Hematopoietic multipotent progenitor cell treated with erythropoietin and hydrocortisone succinate and interleukin-3 and kit ligand, for 8 days (in vitro differentiated cells): ENCODE measurements around the gene MLC1.

ENCODE experiments used
- DNase-seq: peaks from one replicate; pipeline ENCODE4 v3.0.0-alpha.2; 2015

Gene MLC1

GRCh38 chr22:50074551-50075530 lies 10.4 kb downstream of the MLC1 start:
- DNase-seq: peak; percentile 14

DNA sequence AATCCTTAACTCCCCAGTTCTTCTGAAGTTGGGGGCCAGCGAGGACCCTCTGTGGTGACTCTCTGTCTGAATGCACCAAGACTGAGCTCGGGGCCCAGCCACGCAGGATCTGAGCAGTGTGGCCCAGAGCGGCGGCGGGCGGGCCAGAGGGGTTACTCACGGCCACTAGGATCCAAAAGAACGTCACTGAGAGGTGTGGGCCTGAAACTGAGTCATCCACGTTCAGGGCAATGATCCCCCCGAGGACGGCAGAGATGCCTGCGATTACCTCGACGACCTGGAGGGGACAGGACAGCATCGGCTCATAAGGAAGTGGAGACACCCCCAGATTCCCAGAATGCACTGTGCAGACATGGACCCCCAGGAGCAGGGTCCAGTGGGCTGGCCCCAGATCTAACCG lies 11.2 kb downstream of the MLC1 start:
- no peak for DNase-seq

- no peak for DNase-seq
Observed at GRCh38 chr22:50072714-50073538, 12.3 kb downstream of the MLC1 start.

DNA sequence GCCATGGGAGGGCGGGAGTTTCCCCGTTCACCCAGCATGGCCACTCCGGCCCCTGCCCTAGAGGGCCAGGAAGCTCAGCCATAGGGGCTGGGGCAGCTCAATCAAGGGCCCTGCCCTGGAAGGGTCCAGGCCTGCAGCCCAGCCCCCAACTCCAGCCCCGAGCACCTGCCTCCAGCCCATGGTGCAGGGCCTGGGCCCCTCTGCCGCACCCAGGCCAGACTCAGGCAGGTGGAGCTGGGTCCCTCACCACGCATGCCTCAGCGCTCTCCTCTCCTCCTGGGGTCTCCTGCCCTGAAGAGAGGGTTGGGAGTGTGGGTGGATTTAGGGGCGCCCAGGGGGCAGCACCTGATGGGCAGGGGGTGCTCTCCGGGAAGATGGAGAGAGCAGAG lies 13.1 kb downstream of the MLC1 start:
- no peak for DNase-seq

- no peak for DNase-seq
Observed at GRCh38 chr22:50071432-50072166, 13.6 kb downstream of the MLC1 start.

GRCh38 chr22:50070366-50070765 lies 14.9 kb downstream of the MLC1 start:
- DNase-seq: no peak

DNA sequence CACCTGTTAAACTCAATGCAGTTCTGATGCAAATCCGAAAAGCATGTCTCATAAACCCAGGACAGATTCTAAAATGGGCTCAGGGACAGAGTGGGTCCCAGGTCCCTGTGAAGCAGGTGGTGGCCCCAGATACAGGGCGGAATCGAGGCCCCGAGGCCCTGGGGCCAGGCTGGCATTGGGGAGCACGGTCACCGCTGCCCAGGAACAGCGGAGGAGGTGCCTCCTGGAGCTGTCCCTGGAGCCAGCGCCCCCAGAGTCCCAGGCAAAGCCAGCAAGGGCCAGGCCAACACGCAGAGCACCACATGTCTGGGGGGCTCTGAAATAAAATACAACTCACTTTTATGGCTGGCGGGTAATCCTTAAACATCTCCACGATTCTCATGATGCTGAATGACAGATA lies 17.1 kb downstream of the MLC1 start:
- DNase-seq: no peak

- DNase-seq: no peak
Observed at GRCh38 chr22:50067244-50067643, 18.0 kb downstream of the MLC1 start.

- no peak for DNase-seq
Observed at GRCh38 chr22:50064453-50064852, 20.8 kb downstream of the MLC1 start.

DNA sequence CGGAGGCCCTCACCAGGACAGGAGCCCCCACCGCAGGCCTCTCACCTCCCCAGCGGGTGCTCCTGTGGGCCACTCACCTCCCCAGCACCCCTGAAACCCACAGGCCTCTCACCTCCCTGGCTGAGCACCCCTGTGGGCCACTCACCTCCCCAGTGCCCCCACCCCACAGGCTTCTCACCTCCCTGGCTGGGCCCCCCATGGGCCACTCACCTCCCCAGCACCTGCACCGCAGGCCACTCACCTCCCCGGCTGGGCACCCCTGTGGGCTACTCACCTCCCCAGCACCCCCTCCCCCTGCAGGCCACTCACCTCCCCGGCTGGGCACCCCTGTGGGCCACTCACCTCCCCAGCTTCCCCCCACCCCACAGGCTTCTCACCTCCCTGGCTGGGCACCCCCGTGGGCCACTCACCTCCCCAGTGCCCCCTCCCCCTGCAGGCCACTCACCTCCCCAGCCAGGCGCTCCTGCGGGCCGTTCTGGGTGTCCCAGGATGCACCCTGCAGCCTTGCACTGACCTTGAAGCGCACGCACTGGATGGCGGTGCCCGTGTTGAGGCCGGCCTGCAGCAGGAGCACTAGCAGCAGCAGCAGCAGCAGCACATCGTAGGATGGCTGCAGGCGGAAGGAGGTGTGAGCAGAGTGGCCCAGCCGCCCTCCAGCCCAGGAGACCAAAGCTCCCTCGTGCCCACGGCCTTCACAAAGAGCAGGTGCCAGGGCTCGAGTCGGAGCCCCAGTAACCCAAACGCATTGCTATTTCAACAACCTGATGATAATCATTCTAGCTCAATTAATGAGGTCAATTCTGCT lies 21.4 kb downstream of the MLC1 start:
- no peak for DNase-seq

- no peak for DNase-seq
Observed at GRCh38 chr22:50062509-50063135, 22.6 kb downstream of the MLC1 start.

DNA sequence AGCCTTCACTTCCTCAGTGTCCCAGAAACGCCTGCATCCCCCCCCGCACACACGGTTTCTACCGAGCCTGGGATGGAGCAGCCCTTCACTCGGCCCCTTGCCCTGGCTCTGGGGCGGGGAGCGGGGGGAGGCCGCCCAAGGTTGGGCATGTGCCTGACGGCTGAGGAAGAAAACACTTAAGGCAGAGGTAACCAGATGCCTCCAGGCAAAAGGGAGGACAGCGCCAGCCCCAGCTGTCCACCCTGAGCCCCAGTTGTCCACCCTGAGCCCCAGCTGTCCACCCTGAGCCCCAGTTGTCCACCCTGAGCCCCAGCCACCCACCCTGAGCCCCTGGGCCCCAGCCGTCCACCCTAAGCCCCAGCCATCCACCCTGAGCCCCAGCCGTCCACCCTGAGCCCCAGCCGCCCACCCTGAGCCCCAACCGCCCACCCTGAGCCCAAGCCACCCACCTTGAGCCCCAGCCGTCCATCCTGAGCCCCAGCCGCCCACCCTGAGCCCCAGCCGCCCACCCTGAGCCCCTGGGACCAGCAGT lies 23.3 kb downstream of the MLC1 start:
- peak; percentile 33 for DNase-seq

GRCh38 chr22:50061141-50061823 lies 23.9 kb downstream of the MLC1 start:
- no peak for DNase-seq

DNA sequence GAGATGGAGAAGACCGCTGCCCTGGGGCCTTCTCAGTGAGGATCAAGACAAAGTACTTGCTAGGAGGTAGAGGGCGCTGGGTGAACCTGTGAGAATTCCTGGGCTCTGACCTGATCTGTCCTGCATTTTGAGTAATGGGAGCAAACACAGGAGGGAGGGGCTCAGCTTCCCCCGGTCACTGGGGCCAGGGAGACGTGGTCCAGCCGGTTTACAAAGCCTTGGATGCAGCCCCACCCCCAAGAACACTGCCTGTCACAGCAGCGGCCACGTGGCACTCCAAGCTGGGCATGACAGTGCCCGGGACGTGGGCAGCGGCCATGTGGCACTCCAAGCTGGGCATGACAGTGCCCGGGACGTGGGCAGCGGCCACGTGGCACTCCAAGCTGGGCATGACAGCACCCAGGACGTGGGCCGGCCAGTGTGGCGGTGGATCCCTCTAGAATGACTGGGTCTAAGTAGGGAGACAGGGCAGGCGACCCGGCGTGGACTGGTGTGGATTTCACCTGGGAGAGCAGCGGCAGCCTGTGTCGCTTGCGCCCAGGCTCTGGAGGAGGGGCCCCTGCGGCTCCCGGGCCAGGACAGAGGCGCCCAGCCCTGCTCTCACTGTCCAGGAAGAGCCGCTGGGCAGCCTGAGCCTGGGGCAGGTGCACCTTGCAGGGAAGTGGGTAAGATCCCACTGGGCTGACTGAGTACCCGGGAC lies 24.6 kb downstream of the MLC1 start:
- no peak for DNase-seq

DNA sequence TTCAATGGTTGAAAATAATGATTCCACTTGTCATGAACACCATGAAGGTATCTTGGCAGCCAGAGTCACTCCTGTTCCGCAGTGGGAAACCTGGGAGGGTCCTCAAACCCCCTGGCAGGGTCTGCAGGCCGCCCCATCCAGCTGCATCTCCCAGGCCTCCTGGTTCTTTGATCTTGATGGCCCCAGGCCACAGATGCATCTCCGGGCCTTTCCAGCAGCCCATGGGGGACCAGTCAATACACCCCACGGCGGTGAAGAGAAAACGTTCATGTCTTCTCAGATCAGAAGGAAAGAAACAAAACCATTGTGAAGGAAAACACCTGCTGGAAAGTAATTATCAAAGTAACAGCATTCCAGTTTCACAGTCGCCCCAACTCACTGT lies 25.4 kb downstream of the MLC1 start:
- no peak for DNase-seq

GRCh38 chr22:50058906-50059880 lies 26.0 kb downstream of the MLC1 start:
- DNase-seq: peak; percentile 7

DNA sequence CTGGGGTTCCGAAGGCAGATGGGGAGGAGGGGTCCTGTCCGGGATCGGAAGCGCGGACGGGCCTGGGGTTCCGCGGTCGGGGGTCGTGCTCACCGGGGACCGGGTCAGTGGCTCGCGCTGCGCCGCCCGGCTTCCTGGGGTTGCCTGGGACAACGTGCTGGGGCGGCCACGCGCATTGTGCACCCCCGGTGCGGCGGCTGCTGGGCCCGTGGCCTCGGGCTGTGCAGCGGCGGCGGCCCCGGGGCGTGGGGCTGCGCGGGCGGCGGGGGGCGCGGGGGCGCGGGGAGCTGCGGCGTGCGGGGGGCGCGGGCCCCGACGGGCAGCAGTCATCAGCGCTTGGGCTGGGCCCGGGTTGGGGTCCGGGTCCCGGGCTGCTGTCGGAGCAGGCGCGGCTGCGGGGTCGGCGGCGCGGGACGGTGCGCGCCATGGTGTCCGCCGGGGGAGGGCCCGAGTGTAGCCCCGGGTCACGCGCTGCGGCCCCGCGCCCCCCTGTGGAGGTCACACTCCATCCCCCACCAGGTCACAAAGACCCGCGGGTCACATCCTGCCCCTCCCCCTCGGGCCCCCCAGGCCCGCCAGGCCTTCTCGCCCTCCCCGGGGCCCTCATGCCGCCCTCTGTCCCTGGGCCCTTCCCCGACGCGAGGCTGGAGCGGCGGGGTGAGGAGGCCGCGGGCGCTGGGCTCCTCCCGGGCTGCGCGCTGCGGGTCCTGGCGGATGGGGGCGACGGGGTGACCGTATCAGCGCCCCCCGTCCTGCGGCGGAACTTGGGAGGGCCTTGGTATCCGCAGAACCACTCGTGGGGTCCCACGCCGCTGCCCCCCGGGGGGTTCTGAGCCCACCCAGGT lies 26.9 kb downstream of the MLC1 start, which contains the start of gene TTLL8:
TTLL8 (minus strand) TSS at position 238 of the 845 bp plus-strand sequence.
- DNase-seq: no peak
